Activated CD8-positive, alpha-beta memory T cell treated with anti-CD3 and anti-CD28 coated beads, Interleukin-2, amount 50 U/mL, for 1 hour (primary cell): ENCODE data around the gene CCL25.

Source experiments
- DNase-seq: peaks from one replicate; pipeline ENCODE4 v3.0.0-alpha.2; 2020; ENCODE audit errors: extremely low read depth

CCL25 gene

DNA sequence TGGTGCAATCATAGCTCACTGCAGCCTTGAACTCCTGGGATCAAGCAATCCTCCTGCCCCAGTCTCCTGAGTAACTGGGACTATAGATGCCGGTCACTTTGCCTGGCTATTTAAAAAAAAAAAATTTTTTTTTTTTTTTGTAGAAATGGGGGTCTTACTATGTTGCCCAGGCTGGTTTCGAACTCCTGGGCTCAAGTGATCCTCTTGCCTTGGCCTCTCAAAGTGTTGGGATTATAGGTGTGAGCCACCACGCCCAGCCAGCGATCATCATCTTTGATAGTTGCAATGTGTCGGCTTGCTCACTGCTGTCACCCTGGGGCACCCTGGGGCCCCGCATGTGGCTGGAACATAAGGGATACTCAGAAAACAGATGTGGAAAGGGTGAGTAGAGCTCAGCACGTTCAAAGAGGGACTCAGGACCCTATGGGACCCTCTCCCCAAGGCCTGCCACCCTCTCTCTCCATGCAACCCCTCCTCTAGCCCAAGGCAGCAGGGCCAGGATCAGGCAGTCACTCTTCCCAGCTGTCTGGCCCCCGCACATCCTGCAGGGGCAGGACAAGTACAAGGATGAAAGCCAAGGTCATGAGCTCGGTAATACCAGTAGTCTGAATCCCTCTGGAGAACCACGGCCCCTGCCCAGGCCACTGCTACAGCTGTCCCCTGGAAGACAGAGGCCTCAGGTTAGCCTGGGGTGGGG lies 6.5 kb upstream of the CCL25 start:
- no peak for DNase-seq

GRCh38 chr19:8046569-8047165 lies 5.9 kb upstream of the CCL25 start:
- no peak for DNase-seq

DNA sequence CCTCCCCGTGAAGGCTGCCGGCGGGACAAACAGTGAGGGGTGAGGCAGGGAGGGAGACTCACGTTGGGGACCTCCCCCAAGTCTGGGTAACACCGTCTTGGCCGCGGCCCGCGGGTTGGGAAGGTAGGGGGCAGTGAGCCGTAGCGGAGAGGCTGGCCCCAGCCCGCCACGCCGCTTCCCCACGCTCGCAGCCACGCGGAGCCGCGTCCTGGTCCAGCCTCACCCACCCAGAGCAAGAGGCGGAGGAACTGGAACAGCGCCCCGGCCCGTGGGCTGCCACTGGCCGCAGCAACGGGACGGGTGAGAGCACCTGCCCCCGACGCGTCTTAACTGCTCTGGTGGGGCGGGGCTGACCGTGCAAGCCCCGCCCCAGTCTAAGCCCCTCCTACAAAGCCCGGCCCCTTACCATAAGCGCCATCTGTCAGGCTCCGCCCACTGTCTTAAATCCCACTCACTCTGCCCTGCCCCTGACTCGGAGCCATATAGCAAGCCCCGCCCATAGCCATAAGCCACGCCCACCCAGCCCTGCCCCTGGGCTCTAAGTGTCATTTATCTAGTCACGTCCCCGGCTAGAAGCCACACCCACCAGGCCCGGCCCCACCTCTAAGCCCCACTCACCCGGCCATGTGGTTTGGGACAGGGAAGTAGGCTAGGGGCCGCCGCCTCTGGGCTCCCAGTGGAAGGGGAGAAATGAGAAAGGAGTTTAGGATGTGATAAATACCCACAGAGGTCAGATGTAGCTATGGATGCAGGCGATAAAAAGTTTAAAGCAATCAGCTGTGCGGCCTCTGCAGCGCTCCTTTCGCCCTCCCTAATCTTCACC lies 2.1 kb upstream of the CCL25 start:
- DNase-seq = peak; percentile 45

- no peak for DNase-seq
These were observed 1.6 kb downstream of the CCL25 start for GRCh38 chr19:8054169-8054568.

DNA sequence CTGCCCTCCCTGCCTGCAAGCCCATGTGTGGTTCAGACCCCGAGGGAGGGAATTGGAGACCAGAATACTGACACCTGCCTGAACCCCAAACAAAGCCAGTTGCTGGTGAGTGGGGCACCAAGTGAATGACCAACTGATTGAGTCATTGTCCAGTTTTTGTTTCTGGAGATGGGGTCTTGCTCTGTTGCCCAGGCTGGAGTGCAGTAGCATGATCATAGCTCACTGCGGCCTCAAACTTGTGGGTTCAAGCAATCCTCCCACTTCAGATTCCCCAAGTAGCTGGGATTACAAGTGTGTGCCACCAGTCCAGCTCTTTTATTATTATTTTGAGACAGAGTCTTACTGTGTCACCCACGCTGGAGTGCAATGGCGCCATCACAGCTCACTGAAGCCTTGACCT lies 4.0 kb downstream of the CCL25 start:
- DNase-seq = no peak

GRCh38 chr19:8057545-8058270 lies 5.1 kb downstream of the CCL25 start:
- no peak for DNase-seq

- DNase-seq = no peak
These were observed 12.6 kb downstream of the CCL25 start for GRCh38 chr19:8064911-8065874.

DNA sequence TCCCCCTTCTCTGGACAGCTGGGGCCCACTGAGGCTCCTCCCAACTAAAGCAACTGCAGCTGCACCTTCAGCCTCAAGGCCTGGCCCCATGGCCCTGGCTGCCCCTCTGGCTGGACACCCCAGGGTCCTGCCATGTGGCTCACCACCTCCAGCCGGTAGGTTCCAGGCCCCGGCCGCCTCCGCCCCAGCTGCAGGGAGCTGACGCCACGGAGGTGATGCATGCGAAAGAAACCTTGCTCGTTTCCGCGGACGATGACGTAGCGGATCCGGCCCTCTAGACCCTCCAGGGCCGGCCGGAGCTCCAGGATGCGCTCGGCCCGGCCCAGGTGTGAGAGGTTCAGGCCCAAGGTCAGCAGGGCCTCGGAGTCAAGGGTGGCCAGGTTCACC lies 13.3 kb downstream of the CCL25 start:
- no peak for DNase-seq

- DNase-seq = no peak
These were observed 16.8 kb downstream of the CCL25 start for GRCh38 chr19:8069096-8069973.

DNA sequence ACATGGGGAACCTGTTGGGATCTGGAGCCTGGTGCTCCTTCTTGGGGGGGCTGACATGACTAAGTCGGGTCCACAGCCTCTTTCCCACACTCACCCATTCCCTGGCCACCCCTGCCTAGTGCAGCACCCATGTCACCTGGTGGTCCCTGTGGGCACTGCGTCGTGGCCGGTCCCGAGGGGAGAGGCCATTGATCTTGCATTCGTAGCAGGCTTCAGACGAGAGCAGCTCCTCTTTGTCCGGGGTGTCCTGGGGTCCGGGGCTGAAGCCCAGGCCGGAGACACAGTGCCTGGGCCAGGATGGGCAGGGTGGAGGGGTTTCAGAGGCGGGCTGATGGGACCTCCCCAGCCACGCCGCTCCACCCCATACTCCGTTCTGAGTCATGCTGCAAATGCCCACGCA lies 19.4 kb downstream of the CCL25 start:
- DNase-seq = no peak

DNA sequence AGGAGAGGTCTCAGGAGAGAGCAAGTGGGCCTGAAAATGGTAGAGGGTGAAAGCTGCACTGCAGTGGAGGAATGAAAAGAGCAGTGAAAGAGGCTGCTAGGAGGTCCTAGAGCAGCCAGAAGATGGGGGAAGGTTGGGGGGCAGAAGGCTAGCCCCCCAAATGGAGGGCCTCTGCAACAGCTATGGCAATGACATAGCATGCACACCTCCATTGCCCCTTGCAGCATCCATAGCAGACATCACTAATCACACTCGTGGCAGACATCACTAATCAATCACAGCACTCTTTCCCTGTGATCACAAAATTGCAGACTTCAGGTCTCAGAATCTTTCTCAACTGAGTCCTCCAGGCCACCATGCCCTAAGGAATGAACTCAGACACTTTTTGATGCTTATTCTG lies 21.9 kb downstream of the CCL25 start:
- no peak for DNase-seq

DNA sequence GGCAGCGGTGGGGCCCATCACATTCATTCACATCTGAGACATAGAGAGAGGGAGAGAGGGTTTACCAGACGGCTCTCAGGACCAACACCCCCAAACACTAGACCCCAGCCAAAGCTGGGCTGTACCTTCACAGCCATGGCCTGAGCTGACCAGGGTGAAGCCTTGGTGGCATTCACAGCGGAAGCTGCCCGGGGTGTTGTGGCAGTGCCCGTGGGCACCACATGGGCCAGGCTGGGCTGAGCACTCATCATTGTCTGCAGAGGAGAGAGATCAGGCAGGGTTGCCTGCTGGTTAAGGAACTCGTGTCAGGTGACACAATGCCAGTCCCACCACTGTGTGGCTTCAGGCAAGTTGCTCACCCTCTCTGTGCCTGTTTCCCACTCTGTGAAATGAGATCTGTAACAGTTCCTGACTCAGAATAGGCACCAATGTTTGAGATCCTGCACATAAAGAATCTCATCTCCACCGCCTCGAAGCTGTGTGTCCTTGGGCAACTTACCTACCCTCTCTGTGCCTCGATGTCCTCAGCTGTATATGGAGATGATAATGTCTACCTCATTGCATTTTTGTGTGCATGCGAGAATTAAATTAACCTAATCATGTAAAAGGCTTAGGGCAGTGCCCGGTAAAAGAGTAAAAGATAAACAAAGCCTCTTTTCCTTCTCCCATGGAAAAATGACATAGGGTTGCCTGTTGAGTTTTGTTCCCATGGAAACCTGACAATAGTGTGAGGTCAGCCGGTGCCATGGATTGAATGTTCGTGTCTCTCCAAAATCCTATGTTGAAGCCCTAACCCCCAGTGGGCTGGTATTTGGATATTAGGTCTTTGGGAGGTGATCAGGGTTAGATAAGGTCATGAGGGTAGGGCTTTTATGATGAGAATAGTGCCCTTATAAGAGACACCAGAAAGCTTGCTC lies 22.9 kb downstream of the CCL25 start:
- DNase-seq = no peak

DNA sequence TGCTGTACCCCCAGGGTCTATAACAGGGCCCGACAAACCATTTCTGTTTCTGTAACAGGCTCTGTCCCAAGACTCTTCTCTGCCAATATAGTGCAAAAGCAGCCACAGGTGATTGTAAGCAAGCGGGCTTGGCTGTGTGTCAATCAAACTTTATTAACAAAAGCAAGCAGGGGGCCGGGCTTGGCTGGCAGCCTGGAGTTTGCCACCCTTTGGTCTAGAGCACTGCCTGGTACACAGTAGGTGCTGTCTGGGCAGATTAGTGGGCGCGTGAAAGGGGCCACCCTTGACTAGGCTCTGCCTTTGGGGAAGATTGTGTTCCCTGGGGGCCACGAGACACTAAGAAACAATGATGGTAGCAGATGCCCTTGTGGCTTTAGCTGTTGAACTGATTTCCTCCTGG lies 27.4 kb downstream of the CCL25 start:
- no peak for DNase-seq

DNA sequence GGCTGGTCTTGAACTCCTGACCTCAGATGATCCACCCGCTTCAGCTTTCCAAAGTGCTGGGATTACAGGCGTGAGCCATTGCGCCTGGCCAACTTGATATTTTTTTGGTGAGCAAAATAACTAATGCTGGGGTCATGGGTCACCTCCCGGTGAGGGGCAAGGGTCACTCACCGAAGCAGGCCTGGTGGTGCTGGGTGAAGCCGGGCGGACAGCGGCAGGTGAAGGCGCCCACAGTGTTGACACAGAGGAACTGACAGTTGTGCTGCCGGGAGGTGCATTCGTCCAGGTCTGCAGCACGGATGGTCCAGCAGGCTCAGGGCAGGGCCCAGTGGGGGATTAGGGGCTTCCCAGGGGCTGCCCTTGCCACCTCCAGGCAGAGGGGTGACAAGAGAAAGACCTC lies 28.3 kb downstream of the CCL25 start:
- no peak for DNase-seq

- DNase-seq = no peak
These were observed 29.3 kb downstream of the CCL25 start for GRCh38 chr19:8081569-8082550.

DNA sequence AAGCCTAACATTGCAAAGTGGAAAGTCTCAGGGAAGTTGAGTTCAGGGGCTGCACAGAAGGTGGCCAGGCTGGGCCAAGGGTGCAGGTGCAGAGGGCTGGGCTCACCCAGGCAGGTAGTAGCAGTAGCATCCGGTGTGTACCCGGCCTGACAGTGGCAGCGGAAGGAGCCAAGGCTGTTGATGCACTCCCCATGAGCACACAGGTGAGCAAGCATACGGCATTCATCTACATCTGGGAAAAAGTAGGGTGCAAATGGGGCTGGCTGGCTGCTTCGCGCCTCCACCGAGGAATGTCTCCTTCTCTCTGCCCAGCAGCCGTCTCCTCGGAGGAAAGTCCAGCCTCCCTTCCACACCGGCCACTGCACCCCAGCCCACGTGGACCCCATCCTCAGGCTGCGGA lies 30.6 kb downstream of the CCL25 start:
- DNase-seq = no peak

DNA sequence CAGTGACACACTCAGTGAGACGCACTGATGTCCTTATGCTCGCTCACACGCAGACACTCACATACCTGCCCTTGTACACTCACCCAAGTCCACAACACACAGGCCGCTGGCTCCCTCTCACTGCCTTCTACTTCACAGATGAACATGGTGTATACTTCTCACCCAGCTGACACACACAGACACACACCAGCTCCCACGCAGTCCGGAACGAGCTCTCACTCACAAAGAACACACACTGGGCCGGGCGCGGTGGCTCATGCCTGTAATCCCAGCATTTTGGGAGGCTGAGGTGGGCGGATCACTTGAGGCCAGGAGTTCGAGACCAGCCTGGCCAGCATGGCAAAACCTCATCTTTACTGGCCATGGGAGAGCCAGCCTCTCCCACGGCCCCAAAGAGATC lies 31.6 kb downstream of the CCL25 start:
- no peak for DNase-seq
